GM12872 (cell line): ENCODE measurements around the gene KSR1.

Experiments
- TF ChIP-seq, protein P1 (sequence below): IDR thresholded peaks from 3 replicates; pipeline ENCODE4 v1.5.1; 2011; ENCODE audit warnings: low read depth, mild to moderate bottlenecking, low read length, moderate library complexity; ENCODE audit not compliant: insufficient read depth

The KSR1 gene

DNA sequence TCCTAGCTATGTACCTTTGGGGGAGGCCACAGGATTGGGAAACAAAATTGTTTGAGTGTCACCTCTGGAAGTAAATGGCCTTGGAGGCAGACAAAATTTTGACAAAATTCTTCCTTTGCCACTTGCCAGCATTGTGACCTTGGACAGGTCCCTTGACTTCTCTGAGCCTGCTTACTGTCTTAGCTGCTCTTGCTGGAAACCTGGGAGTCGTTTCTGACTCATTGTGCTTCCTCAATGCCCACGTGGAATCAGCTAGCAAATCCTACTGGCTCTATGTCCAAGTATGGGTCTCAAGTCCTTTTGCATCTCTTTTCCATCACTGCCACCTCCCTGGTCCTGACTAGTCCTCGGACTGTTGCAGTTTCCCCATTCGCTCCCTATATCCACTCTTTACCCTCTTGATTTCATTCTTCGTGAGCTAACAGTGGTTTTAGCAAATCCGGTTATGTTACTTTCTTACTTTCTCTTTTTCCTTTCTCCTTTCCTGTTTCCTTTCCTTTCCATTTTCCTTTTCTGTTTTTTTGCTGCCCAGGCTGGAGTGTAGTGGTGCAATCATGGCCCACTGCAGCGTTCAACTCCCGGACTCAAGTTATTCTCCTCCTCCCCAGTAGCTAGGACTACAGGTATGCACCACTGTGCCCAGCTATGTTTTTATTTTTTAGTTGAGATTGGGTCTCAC is 106.7 kb downstream of the KSR1 start:
- TF ChIP-seq, protein P1, sequence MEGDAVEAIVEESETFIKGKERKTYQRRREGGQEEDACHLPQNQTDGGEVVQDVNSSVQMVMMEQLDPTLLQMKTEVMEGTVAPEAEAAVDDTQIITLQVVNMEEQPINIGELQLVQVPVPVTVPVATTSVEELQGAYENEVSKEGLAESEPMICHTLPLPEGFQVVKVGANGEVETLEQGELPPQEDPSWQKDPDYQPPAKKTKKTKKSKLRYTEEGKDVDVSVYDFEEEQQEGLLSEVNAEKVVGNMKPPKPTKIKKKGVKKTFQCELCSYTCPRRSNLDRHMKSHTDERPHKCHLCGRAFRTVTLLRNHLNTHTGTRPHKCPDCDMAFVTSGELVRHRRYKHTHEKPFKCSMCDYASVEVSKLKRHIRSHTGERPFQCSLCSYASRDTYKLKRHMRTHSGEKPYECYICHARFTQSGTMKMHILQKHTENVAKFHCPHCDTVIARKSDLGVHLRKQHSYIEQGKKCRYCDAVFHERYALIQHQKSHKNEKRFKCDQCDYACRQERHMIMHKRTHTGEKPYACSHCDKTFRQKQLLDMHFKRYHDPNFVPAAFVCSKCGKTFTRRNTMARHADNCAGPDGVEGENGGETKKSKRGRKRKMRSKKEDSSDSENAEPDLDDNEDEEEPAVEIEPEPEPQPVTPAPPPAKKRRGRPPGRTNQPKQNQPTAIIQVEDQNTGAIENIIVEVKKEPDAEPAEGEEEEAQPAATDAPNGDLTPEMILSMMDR: no peak

DNA sequence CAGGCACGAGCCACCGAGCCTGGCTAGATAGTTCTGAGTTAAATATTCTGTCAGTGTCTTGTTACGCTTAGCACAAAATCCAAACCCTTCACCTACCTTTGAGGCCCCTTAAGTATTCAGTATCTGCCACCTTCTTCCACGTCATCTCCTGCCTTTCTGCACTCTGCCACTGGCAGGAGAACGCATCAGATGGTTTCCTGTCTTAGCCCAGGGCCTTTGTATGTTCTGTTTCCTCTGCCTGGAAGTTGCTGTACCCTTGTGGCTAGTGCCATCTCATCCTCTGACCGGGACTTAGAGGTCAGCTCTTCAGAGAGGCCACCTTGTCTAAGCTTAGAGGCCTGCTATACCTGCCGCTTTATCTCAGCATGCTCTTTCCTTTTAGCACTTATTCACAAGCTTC is 107.3 kb downstream of the KSR1 start:
- TF ChIP-seq, protein P1: no peak

DNA sequence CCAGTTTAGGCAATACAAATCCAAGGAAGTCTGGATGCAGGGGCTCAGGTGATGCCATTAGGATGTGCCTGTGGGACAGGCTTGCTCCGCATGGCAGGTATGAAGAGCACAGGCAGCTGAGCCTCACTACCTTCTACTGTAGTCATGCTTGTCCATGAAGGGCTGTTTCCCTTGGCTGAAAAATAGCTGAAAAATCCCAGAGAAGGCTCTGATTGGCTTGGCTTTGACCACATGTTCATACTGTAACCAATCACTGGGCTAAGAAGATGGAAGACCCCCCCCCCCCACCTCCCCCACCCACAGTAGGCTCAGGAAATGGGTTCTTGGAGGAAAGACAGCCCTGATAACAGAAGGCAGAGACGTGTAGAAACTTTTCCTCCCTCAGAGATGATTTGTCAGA is 108.2 kb downstream of the KSR1 start:
- TF ChIP-seq, protein P1: no peak

DNA sequence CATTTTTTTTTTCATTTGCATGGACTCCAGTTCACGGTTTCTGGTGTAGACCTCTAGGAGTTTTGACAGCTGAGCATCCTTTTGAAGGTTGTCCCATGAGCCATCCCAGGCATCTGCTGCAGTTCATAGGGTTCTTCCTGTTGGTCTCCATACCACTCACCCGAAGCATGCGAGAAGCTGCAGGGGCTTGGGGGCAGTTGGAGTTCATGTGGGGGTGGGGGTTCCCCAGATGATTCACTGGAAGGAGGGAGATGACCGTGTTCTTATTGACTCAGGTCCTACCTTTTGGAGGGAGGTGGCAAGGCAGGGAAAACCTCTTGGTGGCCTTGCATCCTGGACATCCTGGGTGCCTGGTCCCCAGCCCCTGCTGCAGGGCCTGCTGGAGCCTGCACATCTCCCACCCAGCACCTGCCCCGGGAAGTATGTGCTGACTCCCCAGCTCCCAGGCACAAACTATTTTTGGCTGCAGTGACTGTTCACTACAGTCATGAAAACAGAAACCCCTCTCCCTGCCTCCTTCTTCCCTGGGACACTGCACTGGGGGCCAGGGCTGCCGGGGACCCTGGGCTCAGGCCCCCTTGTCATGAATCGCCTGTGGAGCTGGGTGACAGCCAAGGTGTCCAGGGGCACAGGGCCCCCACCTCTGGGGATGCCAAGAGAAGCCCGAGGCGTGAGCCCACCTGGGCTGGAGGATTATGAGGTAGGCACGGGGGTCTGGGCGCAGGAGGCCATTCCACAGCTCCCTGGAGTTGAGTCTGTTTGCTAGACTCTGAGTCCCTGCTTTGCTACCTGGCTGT is 109.8 kb downstream of the KSR1 start:
- TF ChIP-seq, protein P1: no peak

DNA sequence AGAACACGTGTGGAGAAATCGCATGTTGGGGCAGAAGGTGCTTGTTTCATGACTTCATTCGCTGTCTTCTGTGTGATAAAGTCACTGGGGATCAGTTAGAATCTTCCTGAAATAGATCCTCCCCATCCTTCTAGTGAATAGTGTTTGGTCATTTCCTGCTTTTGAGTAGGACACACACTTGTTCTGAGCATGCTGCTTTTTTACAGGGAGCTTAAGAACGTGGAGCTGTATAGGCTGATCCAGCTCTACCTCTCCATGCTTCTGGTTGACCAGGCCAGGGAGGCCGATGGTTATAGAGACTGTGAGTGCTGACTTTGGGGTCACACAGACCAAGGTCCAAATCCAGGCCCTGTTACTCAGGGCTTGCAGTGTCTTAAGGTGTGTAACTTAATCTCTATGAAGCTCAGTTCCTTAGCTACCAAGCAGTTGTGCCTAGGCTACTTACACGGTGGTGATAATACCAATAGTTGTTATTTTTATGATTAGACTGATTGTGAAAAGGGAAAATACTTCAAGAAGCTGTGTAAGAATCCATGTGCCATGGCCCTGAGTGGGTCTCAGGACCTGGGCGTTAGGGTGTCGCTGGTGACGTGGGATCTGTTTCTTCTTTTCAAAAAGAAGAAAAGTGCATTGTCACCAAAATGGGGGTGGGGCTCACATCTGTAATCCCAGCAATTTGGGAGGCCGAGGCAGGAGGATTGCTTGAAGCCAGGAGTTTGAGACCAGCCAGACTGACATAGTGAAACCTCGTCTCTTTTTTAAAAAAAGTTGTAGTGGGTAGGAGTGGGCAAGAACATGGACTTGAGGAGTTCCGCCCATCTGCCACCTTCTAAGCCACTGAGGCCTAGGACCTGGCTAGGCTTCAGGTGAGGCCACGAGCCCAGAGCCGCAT is 110.7 kb downstream of the KSR1 start:
- TF ChIP-seq, protein P1: no peak

DNA sequence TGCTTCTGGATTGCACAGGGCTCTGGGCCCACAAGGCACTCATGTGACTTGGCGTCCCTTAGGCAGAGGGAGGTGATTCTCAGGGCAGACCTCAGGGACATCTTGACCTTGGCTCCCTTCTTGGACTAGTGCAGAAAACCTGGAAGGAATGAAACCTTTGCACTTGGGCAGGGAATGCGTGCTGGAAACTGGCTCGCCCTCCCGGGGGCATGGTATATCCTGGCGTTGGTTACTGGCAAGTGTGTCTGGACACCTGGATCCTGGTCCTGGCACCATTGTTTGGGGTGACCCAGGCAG is 111.3 kb downstream of the KSR1 start:
- TF ChIP-seq, protein P1: no peak

DNA sequence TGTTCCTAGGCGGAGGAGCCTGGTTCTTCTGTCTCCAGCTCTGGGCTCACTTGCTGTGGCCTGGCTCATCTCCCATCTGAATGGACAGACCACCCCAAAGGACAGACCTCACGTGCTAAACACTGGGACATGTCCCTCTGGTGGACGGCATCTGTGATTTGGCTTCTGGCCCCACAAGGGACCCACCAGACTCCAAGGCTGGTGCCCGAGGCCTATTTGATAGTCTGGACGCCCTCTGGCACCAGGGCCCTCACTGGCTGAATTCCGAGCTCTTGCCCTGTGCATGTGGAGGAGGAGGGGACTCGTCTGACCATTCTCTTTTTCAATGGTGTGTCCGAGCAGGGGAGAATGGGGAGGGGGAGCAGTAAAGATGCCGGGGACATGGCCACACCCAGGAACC is 112.0 kb downstream of the KSR1 start:
- TF ChIP-seq, protein P1: no peak
